Neuronal stem cell (in vitro differentiated cells): ENCODE results near the gene BAIAP3.
A peak's percentile ranks its signal among the peaks of the same experiment; 100 is the strongest.

Source experiments
- DNase-seq: peaks from one replicate; pipeline ENCODE4 v3.0.0-alpha.2; 2013; ENCODE audit warnings: low spot score
- H2AFZ ChIP-seq: one replicate; pipeline ENCODE4 v1.6.1; 2013; ENCODE audit warnings: mild to moderate bottlenecking, low read length, inconsistent platforms
- H2AK5ac ChIP-seq: 2 replicates; pipeline ENCODE4 v1.6.1; 2013; ENCODE audit warnings: low read depth, mild to moderate bottlenecking, inconsistent platforms, low read length, moderate library complexity, mixed read lengths
- H2BK120ac ChIP-seq: 2 replicates; pipeline ENCODE4 v1.6.1; 2013; ENCODE audit warnings: low read depth, mild to moderate bottlenecking, inconsistent platforms, low read length, moderate library complexity, mixed read lengths
- H2BK12ac ChIP-seq: one replicate; pipeline ENCODE4 v1.6.1; 2013; ENCODE audit warnings: low read length, inconsistent platforms
- H2BK15ac ChIP-seq: 2 replicates; pipeline ENCODE4 v1.6.1; 2013; ENCODE audit warnings: mild to moderate bottlenecking, low read length, inconsistent platforms, mixed read lengths
- H2BK5ac ChIP-seq: one replicate; pipeline ENCODE4 v1.6.1; 2013; ENCODE audit warnings: inconsistent platforms, mild to moderate bottlenecking, low read length, moderate library complexity
- H3K14ac ChIP-seq: one replicate; pipeline ENCODE4 v1.6.1; 2013; ENCODE audit warnings: low read length, inconsistent platforms
- H3K18ac ChIP-seq: 2 replicates; pipeline ENCODE4 v1.6.1; 2013; ENCODE audit warnings: low read length, inconsistent platforms
- H3K23ac ChIP-seq: 2 replicates; pipeline ENCODE4 v1.6.1; 2013; ENCODE audit warnings: low read depth, mild to moderate bottlenecking, mixed read lengths, low read length, inconsistent platforms; ENCODE audit not compliant: poor library complexity
- H3K27ac ChIP-seq: replicated peaks from 3 replicates; pipeline ENCODE4 v1.5.1; 2013; ENCODE audit warnings: low read length, inconsistent platforms
- H3K27me3 ChIP-seq, 3 experiments: 2 replicates each; pipeline ENCODE4 v1.6.1; 2013; ENCODE audit warnings: low read length in 3 of 3, mild to moderate bottlenecking in 2 of 3, inconsistent platforms in 1 of 3, low read depth in 1 of 3, mixed read lengths in 1 of 3, moderate library complexity in 1 of 3; ENCODE audit not compliant: control insufficient read depth in 3 of 3, insufficient read depth in 3 of 3
- H3K36me3 ChIP-seq, 2 donors: replicated peaks in 1 of 2; 2 replicates each; pipeline ENCODE4 v1.6.1; 2013; ENCODE audit warnings: low read length in 2 of 2; ENCODE audit not compliant: control insufficient read depth in 2 of 2, insufficient read depth in 2 of 2
- H3K4ac ChIP-seq: 2 replicates; pipeline ENCODE4 v1.6.1; 2013; ENCODE audit warnings: inconsistent platforms, mild to moderate bottlenecking, low read length, moderate library complexity
- H3K4me1 ChIP-seq, 2 donors: 1 replicate in 1 of 2; 2 replicates in 1 of 2; pipeline ENCODE4 v1.6.1; 2013; ENCODE audit warnings: low read length in 2 of 2, low read depth in 1 of 2; ENCODE audit not compliant: control insufficient read depth in 2 of 2, insufficient read depth in 1 of 2
- H3K4me2 ChIP-seq: one replicate; pipeline ENCODE4 v1.6.1; 2013; ENCODE audit warnings: mild to moderate bottlenecking, low read length, inconsistent platforms; ENCODE audit not compliant: insufficient read depth, poor library complexity, severe bottlenecking
- H3K4me3 ChIP-seq, 2 donors: 2 replicates each; pipeline ENCODE4 v1.5.1; 2013; ENCODE audit warnings: low read length in 2 of 2, mild to moderate bottlenecking in 2 of 2, inconsistent platforms in 1 of 2, moderate library complexity in 1 of 2
- H3K79me1 ChIP-seq: one replicate; pipeline ENCODE4 v1.6.1; 2013; ENCODE audit warnings: low read depth, mild to moderate bottlenecking, inconsistent platforms, low read length, moderate library complexity
- H3K9ac ChIP-seq: one replicate; pipeline ENCODE4 v1.6.1; 2013; ENCODE audit warnings: mild to moderate bottlenecking, low read depth, low read length, inconsistent platforms; ENCODE audit not compliant: poor library complexity
- H3K9me3 ChIP-seq, 2 donors: replicated peaks in 1 of 2; 2 replicates each; pipeline versions ENCODE3 to v1.6.1; 2013; ENCODE audit warnings: low read length in 2 of 2, mild to moderate bottlenecking in 2 of 2, inconsistent platforms in 1 of 2, low read depth in 1 of 2, mixed read lengths in 1 of 2, moderate library complexity in 1 of 2; ENCODE audit not compliant: control insufficient read depth in 2 of 2, insufficient read depth in 1 of 2
- H4K8ac ChIP-seq: one replicate; pipeline ENCODE4 v1.6.1; 2013; ENCODE audit warnings: low read depth, mild to moderate bottlenecking, inconsistent platforms, low read length, moderate library complexity
- H4K91ac ChIP-seq: one replicate; pipeline ENCODE4 v1.6.1; 2013; ENCODE audit warnings: low read length, low read depth, mild to moderate bottlenecking, inconsistent platforms; ENCODE audit not compliant: poor library complexity
- WGBS, 2 donors: extraction: QIAGEN DNeasy Blood & Tissue Kit; methylation state at CpG; one replicate each; pipeline ENCODE4 v1.1.7; 2013; ENCODE audit warnings: missing lambda C conversion rate in 2 of 2, mixed read lengths in 1 of 2; ENCODE audit not compliant: insufficient read length in 2 of 2, insufficient replicate concordance in 1 of 2; ENCODE audit errors: extremely low coverage in 2 of 2; 5-methylcytosine and 5-hydroxymethylcytosine counted together

Gene BAIAP3

DNA sequence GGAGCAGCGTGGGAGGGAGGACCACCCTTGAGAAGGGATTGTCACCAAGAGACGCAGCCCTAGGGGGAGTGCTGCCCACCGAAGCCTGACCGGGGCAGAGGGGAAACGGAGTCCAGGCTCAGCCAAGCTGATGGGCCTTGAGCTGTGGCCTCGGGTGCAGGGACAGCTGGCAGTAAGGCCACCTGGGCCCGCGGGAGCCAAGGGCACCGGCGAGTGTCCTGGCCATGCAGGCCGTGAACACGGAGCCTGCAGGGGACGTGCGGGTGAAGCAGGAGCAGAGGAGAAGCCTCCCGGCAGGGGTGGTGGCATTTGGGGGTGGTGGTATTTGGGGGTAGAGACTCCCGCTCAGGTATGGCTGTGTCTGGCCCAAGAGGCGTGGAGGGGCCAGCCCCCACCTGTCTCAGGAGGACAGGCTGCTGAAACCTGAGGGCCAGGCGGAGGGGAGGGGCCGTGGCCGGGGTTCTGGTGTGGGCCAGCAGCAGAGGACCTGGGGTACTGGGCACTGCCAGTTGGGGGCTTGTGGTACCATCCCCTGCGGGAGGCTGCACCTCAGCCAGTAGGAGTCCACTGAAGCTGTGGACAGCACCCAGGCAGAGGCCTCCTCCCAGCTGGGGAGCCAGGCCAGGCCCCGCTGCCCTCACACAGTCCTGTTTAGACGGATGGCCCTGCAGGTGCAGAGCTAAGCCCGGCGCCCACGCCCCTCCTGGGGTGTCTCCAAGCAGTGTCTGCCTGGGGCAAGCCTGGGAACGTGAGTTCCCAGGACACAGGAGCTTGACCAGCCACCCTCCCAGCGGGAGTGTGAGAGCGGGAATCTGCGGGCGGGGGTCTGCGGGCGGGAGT lies 22.8 kb downstream of the BAIAP3 start:
- Histone ChIP-seq H2BK12ac (peak overlapping the region; percentile 41), H3K23ac (peak overlapping the region; percentile 55), H3K79me1 (peaks cover 29% of the 10 kb centered on the region), H3K14ac (peak overlapping the region; percentile 56), H4K8ac (no peak overlapping the region), H3K18ac (peak overlapping the region; percentile 28), H3K4me1 (peaks cover 4% of the 10 kb centered on the region in 2 donors), H2BK15ac (no peak overlapping the region), H2BK120ac (no peak overlapping the region), H3K27me3 (no peaks in the 10 kb centered on the region), H3K4me3 (no peak overlapping the region), H2BK5ac (no peak overlapping the region), H2AK5ac (no peak overlapping the region), H3K27ac (no peak overlapping the region), H2AFZ (no peak overlapping the region), H4K91ac (no peak overlapping the region), H3K9ac (no peak overlapping the region), H3K9me3 (no peaks in the 10 kb centered on the region), H3K4ac (no peak overlapping the region), H3K36me3 (peaks cover 2 to 12% of the 10 kb centered on the region in 2 donors), H3K4me2 (no peak overlapping the region)
- WGBS, 2 donors = no CpG with 5 or more reads among the region's 33 CpGs
- no peak for DNase-seq

DNA sequence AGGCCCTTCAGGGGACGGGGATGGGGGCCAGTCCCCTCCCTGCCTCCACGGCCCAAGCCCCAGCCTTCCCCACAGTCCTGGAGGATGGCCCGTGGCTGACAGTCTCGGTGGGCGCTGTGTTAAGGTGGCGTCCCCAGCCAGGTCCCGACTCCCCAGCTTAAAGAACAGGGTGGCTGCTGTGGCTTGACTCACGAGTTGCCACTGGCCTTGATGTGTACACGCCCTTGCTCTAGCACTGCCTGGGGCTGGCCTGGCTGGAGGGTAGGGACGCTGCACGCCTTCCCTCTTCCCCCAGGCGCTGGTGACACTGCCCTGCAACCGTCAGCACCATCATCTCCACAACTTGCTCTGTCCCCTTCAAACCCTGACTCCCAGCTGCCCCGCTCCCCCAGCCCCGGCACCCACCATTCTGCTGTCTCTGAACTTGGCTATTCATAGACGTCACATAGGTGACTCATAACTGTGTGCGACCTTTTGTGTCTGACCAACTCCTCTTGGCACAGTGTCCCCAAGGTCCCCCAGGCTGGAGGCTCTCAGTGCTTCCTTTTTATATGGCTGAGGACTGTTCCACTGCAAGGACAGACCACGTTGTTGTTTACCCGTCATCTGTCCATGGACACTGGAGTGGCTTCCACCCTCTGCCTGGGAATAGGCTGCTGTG lies 24.6 kb downstream of the BAIAP3 start:
- Histone ChIP-seq H3K9ac (no peak overlapping the region), H3K4me3 (peak overlapping the region in 1 of 2 donors; percentile 37), H2BK15ac (no peak overlapping the region), H2AFZ (no peak overlapping the region), H2AK5ac (no peak overlapping the region), H4K8ac (no peak overlapping the region), H2BK12ac (no peak overlapping the region), H3K4ac (no peak overlapping the region), H4K91ac (no peak overlapping the region), H3K9me3 (no peaks in the 10 kb centered on the region), H3K27ac (no peak overlapping the region), H3K14ac (no peak overlapping the region), H3K23ac (no peak overlapping the region), H3K79me1 (peaks cover 21% of the 10 kb centered on the region), H2BK120ac (no peak overlapping the region), H3K4me1 (no peaks in the 10 kb centered on the region), H3K4me2 (no peak overlapping the region), H2BK5ac (no peak overlapping the region), H3K36me3 (peaks cover 12 to 22% of the 10 kb centered on the region in 2 donors), H3K27me3 (no peaks in the 10 kb centered on the region), H3K18ac (no peak overlapping the region)
- no peak for DNase-seq
- WGBS, 2 donors = no CpG with 5 or more reads among the region's 19 CpGs

DNA sequence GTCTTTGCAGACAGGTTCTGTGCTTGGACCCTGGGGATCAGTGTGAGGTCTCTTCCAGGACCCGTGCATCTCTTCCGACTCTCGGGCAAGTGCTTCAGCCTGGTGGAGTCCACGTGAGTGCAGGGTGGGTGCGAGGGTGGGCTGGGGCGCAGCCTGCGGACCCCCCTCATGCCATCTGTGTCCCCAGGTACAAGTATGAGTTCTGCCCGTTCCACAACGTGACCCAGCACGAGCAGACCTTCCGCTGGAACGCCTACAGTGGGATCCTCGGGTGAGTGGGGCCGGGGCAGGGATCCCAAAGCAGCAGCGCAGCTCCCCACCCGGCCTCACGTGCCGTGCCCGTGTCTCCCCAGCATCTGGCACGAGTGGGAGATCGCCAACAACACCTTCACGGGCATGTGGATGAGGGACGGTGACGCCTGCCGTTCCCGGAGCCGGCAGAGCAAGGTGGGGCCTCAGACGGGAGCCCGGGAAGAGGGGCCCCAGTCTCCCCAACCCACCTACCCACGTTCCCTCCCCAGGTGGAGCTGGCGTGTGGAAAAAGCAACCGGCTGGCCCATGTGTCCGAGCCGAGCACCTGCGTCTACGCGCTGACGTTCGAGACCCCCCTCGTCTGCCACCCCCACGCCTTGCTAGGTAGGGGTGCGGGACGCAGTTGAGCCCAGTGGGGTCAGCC lies 28.4 kb downstream of the BAIAP3 start:
- peak overlapping the region; percentile 71 for H3K14ac ChIP-seq
- no peak overlapping the region for H3K4me2 ChIP-seq
- H3K36me3 ChIP-seq = peaks cover 32 to 58% of the 10 kb centered on the region in 2 donors
- no peak overlapping the region for H3K4me3 ChIP-seq
- no peak overlapping the region for H2BK15ac ChIP-seq
- no peak overlapping the region for H3K27ac ChIP-seq
- H2BK120ac ChIP-seq = no peak overlapping the region
- no peak overlapping the region for H4K8ac ChIP-seq
- H3K18ac ChIP-seq = no peak overlapping the region
- H3K4me1 ChIP-seq = no peaks in the 10 kb centered on the region
- peaks cover 15% of the 10 kb centered on the region for H3K79me1 ChIP-seq
- H4K91ac ChIP-seq = no peak overlapping the region
- H2AK5ac ChIP-seq = no peak overlapping the region
- no peak overlapping the region for H3K4ac ChIP-seq
- no peak overlapping the region for H2BK5ac ChIP-seq
- H2AFZ ChIP-seq = no peak overlapping the region
- peak overlapping the region; percentile 10 for H2BK12ac ChIP-seq
- H3K23ac ChIP-seq = no peak overlapping the region
- no peaks in the 10 kb centered on the region for H3K27me3 ChIP-seq
- DNase-seq = no peak
- WGBS, 2 donors = no CpG with 5 or more reads among the region's 43 CpGs
- H3K9me3 ChIP-seq = peaks cover 0 to 2% of the 10 kb centered on the region in 2 donors
- H3K9ac ChIP-seq = peak overlapping the region; percentile 60

DNA sequence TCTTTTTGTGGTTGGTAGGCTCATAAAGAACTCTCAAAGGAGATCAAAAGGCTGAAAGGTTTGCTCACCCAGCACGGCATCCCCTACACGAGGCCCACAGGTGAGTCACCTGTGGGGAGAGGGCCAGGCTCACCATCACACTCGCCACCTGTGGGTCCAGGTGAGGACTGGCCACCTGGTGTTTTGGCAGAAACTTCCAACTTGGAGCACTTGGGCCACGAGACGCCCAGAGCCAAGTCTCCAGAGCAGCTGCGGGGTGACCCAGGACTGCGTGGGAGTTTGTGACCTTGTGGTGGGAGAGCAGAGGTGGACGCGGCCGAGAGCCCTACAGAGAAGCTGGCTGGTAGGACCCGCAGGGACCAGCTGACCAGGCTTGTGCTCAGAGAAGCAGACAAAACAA lies 29.4 kb downstream of the BAIAP3 start:
- H3K4me2 ChIP-seq = no peak overlapping the region
- no peak overlapping the region for H3K18ac ChIP-seq
- no peak overlapping the region for H4K8ac ChIP-seq
- no peak for DNase-seq
- H2AFZ ChIP-seq = no peak overlapping the region
- H3K4ac ChIP-seq = no peak overlapping the region
- no CpG with 5 or more reads among the region's 11 CpGs for WGBS, 2 donors
- peaks cover 35 to 64% of the 10 kb centered on the region in 2 donors for H3K36me3 ChIP-seq
- no peak overlapping the region for H2AK5ac ChIP-seq
- no peak overlapping the region for H4K91ac ChIP-seq
- H3K4me3 ChIP-seq = no peak overlapping the region
- peaks cover 14% of the 10 kb centered on the region for H3K79me1 ChIP-seq
- H3K14ac ChIP-seq = no peak overlapping the region
- H3K23ac ChIP-seq = peak overlapping the region; percentile 55
- no peak overlapping the region for H2BK120ac ChIP-seq
- H3K9me3 ChIP-seq = peaks cover 0 to 2% of the 10 kb centered on the region in 2 donors
- H2BK12ac ChIP-seq = no peak overlapping the region
- H2BK15ac ChIP-seq = no peak overlapping the region
- H3K9ac ChIP-seq = no peak overlapping the region
- H3K27me3 ChIP-seq = no peaks in the 10 kb centered on the region
- no peak overlapping the region for H3K27ac ChIP-seq
- no peaks in the 10 kb centered on the region for H3K4me1 ChIP-seq
- no peak overlapping the region for H2BK5ac ChIP-seq
